Measurements from ENCODE around the gene CFHR5.

DNA sequence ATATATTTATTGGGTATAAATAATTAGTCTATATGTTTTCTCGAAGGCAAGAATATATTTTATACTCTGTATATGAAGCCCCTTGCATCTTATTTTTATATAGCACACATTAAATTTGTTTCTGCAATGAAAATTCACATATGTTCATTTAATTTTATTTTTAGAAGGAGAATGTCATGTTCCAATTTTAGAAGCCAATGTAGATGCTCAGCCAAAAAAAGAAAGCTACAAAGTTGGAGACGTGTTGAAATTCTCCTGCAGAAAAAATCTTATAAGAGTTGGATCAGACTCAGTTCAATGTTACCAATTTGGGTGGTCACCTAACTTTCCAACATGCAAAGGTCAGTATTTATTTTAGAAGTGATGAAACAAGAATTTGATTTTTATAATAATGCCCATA is 16.6 kb downstream of the CFHR5 start:
- TF ChIP-seq, protein P1, sequence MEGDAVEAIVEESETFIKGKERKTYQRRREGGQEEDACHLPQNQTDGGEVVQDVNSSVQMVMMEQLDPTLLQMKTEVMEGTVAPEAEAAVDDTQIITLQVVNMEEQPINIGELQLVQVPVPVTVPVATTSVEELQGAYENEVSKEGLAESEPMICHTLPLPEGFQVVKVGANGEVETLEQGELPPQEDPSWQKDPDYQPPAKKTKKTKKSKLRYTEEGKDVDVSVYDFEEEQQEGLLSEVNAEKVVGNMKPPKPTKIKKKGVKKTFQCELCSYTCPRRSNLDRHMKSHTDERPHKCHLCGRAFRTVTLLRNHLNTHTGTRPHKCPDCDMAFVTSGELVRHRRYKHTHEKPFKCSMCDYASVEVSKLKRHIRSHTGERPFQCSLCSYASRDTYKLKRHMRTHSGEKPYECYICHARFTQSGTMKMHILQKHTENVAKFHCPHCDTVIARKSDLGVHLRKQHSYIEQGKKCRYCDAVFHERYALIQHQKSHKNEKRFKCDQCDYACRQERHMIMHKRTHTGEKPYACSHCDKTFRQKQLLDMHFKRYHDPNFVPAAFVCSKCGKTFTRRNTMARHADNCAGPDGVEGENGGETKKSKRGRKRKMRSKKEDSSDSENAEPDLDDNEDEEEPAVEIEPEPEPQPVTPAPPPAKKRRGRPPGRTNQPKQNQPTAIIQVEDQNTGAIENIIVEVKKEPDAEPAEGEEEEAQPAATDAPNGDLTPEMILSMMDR (tag by site-specific recombination; IDR thresholded peaks at IDR 0.05): no peak
- TF ChIP-seq, protein P2, sequence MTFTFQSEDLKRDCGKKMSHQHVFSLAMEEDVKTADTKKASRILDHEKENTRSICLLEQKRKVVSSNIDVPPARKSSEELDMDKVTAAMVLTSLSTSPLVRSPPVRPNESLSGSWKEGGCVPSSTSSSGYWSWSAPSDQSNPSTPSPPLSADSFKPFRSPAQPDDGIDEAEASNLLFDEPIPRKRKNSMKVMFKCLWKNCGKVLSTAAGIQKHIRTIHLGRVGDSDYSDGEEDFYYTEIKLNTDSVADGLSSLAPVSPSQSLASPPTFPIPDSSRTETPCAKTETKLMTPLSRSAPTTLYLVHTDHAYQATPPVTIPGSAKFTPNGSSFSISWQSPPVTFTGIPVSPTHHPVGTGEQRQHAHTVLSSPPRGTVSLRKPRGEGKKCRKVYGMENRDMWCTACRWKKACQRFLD (tag by site-specific recombination; IDR thresholded peaks at IDR 0.05): no peak
- TF ChIP-seq, protein P3, sequence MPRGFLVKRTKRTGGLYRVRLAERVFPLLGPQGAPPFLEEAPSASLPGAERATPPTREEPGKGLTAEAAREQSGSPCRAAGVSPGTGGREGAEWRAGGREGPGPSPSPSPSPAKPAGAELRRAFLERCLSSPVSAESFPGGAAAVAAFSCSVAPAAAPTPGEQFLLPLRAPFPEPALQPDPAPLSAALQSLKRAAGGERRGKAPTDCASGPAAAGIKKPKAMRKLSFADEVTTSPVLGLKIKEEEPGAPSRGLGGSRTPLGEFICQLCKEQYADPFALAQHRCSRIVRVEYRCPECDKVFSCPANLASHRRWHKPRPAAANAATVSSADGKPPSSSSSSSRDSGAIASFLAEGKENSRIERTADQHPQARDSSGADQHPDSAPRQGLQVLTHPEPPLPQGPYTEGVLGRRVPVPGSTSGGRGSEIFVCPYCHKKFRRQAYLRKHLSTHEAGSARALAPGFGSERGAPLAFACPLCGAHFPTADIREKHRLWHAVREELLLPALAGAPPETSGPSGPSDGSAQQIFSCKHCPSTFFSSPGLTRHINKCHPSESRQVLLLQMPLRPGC (tag by site-specific recombination; IDR thresholded peaks at IDR 0.05): no peak
- TF ChIP-seq SETDB1 (IDR thresholded peaks at IDR 0.05; ENCODE audit: insufficient read length, low read length) (no peak), ZNF596 (tag by site-specific recombination; IDR thresholded peaks at IDR 0.05) (no peak), ZNF585B (tag by site-specific recombination; IDR thresholded peaks at IDR 0.05) (no peak), ZNF10 (tag by site-specific recombination; IDR thresholded peaks at IDR 0.05) (no peak), ZNF561 (tag by site-specific recombination; IDR thresholded peaks at IDR 0.05; ENCODE audit: borderline replicate concordance) (no peak), ZNF24 (tag by site-specific recombination; IDR thresholded peaks at IDR 0.05) (no peak), ZNF146 (tag by site-specific recombination; IDR thresholded peaks at IDR 0.05) (no peak), ZBTB21 (tag by site-specific recombination; IDR thresholded peaks at IDR 0.05) (no peak)
- TF ChIP-seq, protein P4, sequence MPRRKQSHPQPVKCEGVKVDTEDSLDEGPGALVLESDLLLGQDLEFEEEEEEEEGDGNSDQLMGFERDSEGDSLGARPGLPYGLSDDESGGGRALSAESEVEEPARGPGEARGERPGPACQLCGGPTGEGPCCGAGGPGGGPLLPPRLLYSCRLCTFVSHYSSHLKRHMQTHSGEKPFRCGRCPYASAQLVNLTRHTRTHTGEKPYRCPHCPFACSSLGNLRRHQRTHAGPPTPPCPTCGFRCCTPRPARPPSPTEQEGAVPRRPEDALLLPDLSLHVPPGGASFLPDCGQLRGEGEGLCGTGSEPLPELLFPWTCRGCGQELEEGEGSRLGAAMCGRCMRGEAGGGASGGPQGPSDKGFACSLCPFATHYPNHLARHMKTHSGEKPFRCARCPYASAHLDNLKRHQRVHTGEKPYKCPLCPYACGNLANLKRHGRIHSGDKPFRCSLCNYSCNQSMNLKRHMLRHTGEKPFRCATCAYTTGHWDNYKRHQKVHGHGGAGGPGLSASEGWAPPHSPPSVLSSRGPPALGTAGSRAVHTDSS (tag by site-specific recombination; IDR thresholded peaks at IDR 0.05): no peak

All from HEK293 (cell line).